GM21619 (cell line): ENCODE results near the gene FOCAD.
"Not testable (repeated sequence)": the region's sequence is repeated elsewhere in the genome, so short reads cannot be mapped to it uniquely, and the experiment has no call there.

Experiments
- ATAC-seq: cut with Tn5 transposase; IDR thresholded peaks from one replicate; pipeline ENCODE4 v1.9.1; 2021; ENCODE audit not compliant: unreplicated experiment

Gene FOCAD, protein sequence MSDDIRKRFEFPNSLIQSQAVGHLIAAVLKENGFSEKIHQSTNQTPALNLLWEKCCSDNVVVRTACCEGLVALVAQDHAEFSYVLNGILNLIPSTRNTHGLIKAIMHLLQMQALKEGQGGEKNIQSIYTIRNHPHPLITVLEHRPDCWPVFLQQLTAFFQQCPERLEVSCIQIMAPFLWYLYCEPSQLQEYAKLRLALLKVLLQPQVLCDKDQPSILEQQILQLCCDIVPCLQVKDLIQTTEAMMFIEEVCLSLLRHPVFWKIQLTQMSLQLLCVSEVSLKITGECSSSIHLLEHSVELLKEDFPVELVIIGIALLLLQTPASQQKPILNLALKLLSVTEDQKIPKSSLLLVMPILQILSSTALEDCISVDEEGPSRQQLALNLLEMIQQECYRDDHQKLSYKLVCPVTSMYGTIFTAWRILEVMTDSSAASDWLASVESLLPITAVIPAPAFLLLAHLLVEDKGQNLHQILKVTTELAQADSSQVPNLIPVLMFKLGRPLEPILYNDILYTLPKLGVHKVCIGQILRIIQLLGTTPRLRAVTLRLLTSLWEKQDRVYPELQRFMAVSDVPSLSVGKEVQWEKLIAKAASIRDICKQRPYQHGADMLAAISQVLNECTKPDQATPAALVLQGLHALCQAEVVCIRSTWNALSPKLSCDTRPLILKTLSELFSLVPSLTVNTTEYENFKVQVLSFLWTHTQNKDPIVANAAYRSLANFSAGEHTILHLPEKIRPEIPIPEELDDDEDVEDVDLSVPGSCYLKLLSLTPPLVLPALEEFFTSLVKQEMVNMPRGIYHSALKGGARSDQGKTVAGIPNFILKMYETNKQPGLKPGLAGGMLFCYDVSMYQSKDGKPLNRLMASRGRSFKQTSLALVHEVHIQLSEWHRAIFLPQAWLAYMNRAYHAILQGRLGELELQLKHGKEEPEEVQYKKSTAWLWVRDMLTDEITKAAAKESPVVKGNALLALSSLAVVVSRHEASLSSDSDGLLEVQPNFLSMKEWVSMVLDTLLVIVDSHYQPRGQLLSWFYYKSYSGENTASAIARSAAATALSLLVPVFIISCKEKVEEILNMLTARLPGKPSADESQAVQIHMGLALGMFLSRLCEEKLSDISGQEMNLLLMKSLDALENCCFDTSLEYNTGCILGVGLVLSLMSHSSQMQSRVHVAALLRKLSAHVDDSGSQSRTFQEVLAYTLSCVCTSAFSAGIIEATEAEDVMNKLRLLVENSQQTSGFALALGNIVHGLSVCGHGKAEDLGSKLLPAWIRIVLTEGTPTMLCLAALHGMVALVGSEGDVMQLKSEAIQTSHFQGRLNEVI (N-terminal part only)

GRCh38 chr9:20684035-20684874, at the start of gene FOCAD:
FOCAD (plus strand) TSS chr9:20684259; CDS start chr9:20715354, 31,095 bp downstream.
- peak; percentile 97 for ATAC-seq

GRCh38 chr9:20634895-20635294, 49.2 kb upstream of the FOCAD start:
- ATAC-seq = no peak

DNA sequence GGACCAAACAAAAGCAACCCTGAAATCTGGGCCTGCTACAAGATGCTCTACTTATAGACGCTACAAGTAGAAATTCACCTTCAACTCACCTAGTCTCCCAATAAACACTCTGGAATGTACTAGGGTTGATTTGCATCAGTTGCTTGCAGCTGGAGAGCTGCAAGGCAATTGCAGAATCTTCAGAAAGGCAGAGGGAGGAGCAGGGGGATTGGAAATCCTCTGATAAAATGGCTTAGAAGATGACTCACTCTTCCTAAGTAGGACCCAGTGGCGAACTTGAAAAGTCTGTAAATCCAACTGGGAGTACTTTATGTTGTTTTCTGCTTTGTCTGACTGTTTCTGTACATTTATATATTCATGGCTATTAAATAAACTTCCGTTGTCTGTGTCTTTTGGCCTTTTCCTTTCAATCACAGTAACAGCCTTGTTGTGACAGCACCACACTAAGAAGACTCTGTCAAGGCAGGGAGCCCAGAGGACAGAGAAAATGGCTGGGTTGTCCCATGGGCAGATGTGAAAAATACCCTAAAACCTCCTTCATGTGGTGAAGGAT, 47.1 kb upstream of the FOCAD start:
- no peak for ATAC-seq

GRCh38 chr9:20640331-20641187, 43.5 kb upstream of the FOCAD start:
- ATAC-seq = peak; percentile 88

DNA sequence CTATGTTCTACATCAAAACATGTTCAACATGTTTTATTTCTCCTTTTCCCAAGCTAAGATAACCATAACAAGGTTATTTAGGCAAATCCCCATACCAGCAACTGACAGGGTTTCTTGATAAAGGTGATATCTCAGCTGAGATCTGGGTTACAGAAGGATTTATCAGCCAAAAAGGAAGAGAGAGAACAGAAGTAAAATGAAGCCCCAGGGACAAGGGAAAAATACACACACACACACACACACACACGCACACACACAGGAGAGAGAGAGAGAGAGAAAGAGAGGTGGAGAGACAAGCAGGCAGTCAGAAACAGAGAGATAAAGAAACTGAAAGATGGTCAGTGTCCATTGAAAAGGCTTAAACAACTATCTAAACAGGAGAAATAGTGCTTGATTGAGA, 42.0 kb upstream of the FOCAD start:
- ATAC-seq = no peak

DNA sequence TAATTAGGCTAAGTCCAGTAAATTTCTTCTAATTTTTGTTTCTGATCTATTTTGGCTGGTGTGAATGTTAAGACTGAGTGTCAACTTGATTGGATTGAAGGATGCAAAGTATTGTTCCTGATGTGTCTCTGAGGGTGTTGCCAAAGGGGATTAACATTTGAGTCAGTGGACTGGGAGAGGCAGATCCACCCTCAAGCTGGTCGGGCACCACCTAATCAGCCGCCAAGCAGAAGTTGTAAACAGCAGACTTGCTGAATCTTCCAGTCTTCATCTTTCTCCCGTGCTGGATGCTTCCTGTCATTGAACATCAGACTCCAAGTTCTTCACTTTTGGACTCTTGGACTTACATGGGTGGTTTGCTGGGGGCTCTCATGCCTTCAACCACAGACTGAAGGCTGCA, 40.4 kb upstream of the FOCAD start:
- ATAC-seq = no peak

DNA sequence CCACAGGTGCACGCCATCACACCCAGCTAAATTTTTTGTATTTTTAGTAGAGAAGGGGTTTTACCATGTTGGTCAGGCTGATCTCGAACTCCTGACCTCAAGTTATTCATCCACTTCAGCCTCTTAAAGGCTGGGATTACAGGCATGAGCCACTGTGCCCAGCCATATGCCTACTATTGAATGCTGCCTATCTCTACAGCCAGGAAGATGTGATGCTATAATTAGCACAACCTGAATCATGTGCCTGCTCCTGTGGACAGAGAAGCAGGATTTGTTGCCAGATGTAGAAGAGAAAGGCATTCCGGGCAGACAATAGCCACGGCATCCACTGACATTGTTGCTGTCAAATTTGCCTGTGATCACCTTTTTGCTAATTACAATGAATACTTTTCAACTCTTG, 37.4 kb upstream of the FOCAD start:
- no peak for ATAC-seq

DNA sequence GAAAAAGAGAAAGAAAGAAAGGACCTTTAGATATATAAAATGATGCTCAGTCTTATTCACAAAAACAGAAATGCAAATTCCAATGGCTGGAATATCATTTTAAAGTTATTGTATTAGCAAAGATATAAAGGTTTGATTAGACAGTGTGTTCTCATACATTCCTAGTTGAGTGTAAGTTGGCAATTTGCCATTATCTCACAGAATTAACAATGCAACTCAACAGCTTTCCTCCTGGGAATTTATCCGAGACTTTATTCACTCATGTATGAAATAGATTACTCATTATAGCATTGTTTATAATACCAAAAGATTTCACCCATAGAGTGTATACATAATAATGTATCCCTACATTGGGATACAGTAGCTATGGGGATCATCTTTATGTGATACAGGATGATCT, 34.7 kb upstream of the FOCAD start:
- ATAC-seq = no peak

GRCh38 chr9:20650313-20650712, 33.7 kb upstream of the FOCAD start:
- ATAC-seq = no peak

- ATAC-seq = no peak
Observed at GRCh38 chr9:20650750-20651299, 33.2 kb upstream of the FOCAD start.

GRCh38 chr9:20651939-20652338, 32.1 kb upstream of the FOCAD start:
- no peak for ATAC-seq

DNA sequence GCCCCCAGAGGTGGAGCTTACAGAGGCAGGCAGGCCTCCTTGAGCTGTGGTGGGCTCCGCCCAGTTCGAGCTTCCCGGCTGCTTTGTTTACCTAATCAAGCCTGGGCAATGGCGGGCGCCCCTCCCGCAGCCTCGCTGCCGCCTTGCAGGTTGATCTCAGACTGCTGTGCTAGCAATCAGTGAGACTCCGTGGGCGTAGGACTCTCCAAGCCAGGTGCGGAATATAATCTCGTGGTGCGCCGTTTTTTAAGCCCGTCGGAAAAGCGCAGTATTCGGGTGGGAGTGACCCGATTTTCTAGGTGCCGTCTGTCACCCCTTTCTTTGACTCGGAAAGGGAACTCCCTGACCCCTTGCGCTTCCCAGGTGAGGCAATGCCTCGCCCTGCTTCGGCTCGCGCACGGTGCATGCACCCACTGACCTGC, 25.8 kb upstream of the FOCAD start:
- not testable (repeated sequence) for ATAC-seq

GRCh38 chr9:20658677-20659473, 25.2 kb upstream of the FOCAD start:
- no peak for ATAC-seq

DNA sequence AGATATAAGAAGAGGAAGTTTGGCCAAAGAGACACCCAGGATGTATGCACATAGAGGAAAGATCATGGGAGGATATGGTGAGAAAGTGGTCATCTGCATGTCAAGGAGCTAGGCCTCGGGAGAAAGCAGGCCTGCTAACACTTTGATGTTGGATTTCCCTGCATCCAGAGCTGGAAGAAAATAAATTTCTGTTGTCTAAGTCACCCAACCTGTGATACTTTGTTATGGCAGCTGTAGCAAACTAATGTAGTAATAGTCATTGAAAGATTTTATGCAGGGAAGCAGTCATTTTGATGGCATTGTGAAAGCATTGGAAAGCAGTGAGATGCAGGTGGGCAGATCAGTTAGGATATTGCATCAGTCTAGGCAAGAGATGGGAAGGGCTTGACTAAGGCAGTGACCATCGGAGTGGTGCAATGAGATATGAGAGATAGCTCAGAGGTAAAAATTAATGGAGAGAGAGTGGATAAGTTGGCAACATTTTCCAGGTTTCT, 24.5 kb upstream of the FOCAD start:
- no peak for ATAC-seq

DNA sequence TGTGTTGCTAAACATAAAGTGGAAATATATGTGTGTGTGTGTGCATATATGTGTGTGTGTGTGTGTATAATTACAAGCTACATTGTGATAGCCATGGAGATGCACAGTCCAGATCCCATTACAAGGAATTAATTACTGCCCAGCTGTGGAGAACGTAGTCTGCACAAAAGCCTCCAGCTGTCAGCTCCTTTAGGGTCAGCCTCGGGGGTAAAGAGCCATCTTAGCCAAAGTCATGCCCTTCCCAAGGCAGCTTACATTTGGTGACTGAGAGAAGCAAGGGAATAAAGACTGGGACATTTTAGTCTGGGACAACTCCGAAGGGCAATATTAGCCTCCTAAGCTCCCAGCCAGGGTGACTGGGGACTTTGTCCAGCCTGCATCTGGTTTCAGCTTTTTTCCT, 21.9 kb upstream of the FOCAD start:
- ATAC-seq = no peak

DNA sequence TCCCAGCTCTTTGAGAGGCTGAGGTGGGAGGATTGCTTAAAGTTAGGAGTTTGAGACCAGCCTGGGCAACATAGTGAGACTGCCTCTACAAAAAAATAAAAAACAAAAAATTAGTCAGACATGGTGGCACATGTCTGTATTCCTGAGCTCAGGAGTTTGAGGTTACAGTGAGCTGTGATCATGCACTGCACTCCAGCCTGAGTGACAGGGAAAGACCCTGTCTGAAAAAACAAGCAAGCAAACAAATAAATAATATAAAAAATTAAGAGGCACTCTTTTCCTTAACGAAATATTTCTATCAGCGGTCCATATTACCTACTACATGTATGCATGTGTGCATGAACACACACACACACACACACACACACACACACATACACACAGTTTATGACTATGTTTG, 20.9 kb upstream of the FOCAD start:
- ATAC-seq = no peak

GRCh38 chr9:20664501-20664900, 19.6 kb upstream of the FOCAD start:
- no peak for ATAC-seq

DNA sequence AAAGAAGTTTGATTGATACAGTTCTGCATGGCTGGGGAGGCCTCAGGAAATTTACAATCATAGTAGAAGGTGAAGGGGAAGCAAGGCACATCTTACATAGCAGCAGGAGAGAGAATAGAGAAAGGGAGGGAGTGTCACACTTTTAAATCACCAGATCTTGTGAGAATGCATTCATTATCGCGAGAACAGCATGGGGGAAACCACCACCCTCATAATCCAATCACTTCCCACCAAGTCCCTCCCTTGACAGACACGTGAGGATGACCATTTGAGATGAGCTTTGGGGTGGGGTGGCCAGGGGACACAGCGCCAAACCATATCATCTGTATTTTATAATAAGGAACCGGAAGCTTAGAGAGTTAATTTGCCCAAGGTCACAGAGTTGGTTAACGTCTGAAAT, 13.7 kb upstream of the FOCAD start:
- no peak for ATAC-seq
